ENCODE results near the gene KLHDC9. TPM values are rescaled to one million over a fixed set of nuclear protein-coding genes. Genes with fewer than 3 reads are reported as not detected.

Gene KLHDC9
- polyA plus RNA-seq, 1 donor (not counting 4 experiments of a cell fraction or from before 2014, with no cell fraction given): 0.54 TPM

- no peaks in the 10 kb centered on the region for H3K36me3 ChIP-seq (ENCODE audit: control insufficient read depth in 2 of 2, extremely low read depth in 1 of 2, insufficient read depth in 2 of 2, low read length in 2 of 2)
- dilution Hi-C loops (cut with MboI; ENCODE audit: extremely low pct_ligation_motif_present, low sequenced_read_pairs): no loop called here
- peak overlapping the region; percentile 3 for H3K4me2 ChIP-seq (ENCODE audit: control insufficient read depth, extremely low read depth, insufficient read depth, low read depth, low read length)
- H4K20me1 ChIP-seq (ENCODE audit: control insufficient read depth, extremely low read depth, insufficient read depth, low read length): no peaks in the 10 kb centered on the region
- H2AFZ ChIP-seq (ENCODE audit: control insufficient read depth, low read length): peak overlapping the region; percentile 53
- H3K27ac ChIP-seq (ENCODE audit: control insufficient read depth, insufficient read depth, low read length): no peak overlapping the region
- no peak overlapping the region for H3K9ac ChIP-seq (ENCODE audit: control insufficient read depth, extremely low read depth, insufficient read depth, low read length)
- DNase-seq (ENCODE audit: low read depth, low spot score): no peak
- H3K27me3 ChIP-seq (ENCODE audit: control insufficient read depth, extremely low read depth, insufficient read depth, low read length): no peaks in the 10 kb centered on the region
- no peaks in the 10 kb centered on the region for H3K9me1 ChIP-seq (ENCODE audit: control insufficient read depth, extremely low read depth, insufficient read depth, low read length)
- no peaks in the 10 kb centered on the region for H3K9me3 ChIP-seq (ENCODE audit: control insufficient read depth, low read depth, low read length)
- peak; percentile 34 for FAIRE-seq
- H3K79me2 ChIP-seq (ENCODE audit: control insufficient read depth, insufficient read depth, low read length): no peaks in the 10 kb centered on the region
- no peak overlapping the region for H3K4me3 ChIP-seq (ENCODE audit: control insufficient read depth in 2 of 3, extremely low read depth in 1 of 3, insufficient read depth in 2 of 3, low read depth in 1 of 3, low read length in 3 of 3)
- peaks cover 45% of the 10 kb centered on the region for H3K4me1 ChIP-seq (ENCODE audit: control insufficient read depth, extremely low read depth, insufficient read depth, low read length)
- no peak for TF ChIP-seq CTCF (optimal IDR thresholded peaks at IDR 0.05 in 1 of 3, IDR thresholded peaks at IDR 0.05 in 1 of 3, conservative IDR thresholded peaks at IDR 0.05 in 1 of 3; ENCODE audit: extremely low read depth in 1 of 3, insufficient read depth in 2 of 3, low read length in 3 of 3)
Measured at GRCh38 chr1:161080441-161081405, 17.4 kb upstream of the KLHDC9 start.

- dilution Hi-C loops (cut with MboI; ENCODE audit: extremely low pct_ligation_motif_present, low sequenced_read_pairs): no loop called here
- no peak for FAIRE-seq
- Histone ChIP-seq H3K36me3 (ENCODE audit: control insufficient read depth in 2 of 2, extremely low read depth in 1 of 2, insufficient read depth in 2 of 2, low read length in 2 of 2) (no peaks in the 10 kb centered on the region), H3K27me3 (ENCODE audit: control insufficient read depth, extremely low read depth, insufficient read depth, low read length) (no peaks in the 10 kb centered on the region), H3K4me1 (ENCODE audit: control insufficient read depth, extremely low read depth, insufficient read depth, low read length) (peaks cover 52% of the 10 kb centered on the region), H3K9me3 (ENCODE audit: control insufficient read depth, low read depth, low read length) (no peaks in the 10 kb centered on the region), H3K27ac (ENCODE audit: control insufficient read depth, insufficient read depth, low read length) (no peak overlapping the region), H3K9me1 (ENCODE audit: control insufficient read depth, extremely low read depth, insufficient read depth, low read length) (no peaks in the 10 kb centered on the region), H3K4me2 (ENCODE audit: control insufficient read depth, extremely low read depth, insufficient read depth, low read depth, low read length) (no peak overlapping the region), H4K20me1 (ENCODE audit: control insufficient read depth, extremely low read depth, insufficient read depth, low read length) (no peaks in the 10 kb centered on the region), H3K4me3 (ENCODE audit: control insufficient read depth in 2 of 3, extremely low read depth in 1 of 3, insufficient read depth in 2 of 3, low read depth in 1 of 3, low read length in 3 of 3) (no peak overlapping the region), H3K79me2 (ENCODE audit: control insufficient read depth, insufficient read depth, low read length) (no peaks in the 10 kb centered on the region), H2AFZ (ENCODE audit: control insufficient read depth, low read length) (no peak overlapping the region), H3K9ac (ENCODE audit: control insufficient read depth, extremely low read depth, insufficient read depth, low read length) (no peak overlapping the region)
- DNase-seq (ENCODE audit: low read depth, low spot score): no peak
- TF ChIP-seq CTCF (optimal IDR thresholded peaks at IDR 0.05 in 1 of 3, IDR thresholded peaks at IDR 0.05 in 1 of 3, conservative IDR thresholded peaks at IDR 0.05 in 1 of 3; ENCODE audit: extremely low read depth in 1 of 3, insufficient read depth in 2 of 3, low read length in 3 of 3): no peak
- TF ChIP-seq EZH2 (IDR thresholded peaks at IDR 0.05; ENCODE audit: low read length): no peak
Measured at GRCh38 chr1:161081519-161081918, 16.6 kb upstream of the KLHDC9 start.
